CD4-positive, alpha-beta T cell treated with Interferon gamma for 1 hour (primary cell): ENCODE measurements around the gene BTBD2.

Source experiments
- DNase-seq: peaks from one replicate; pipeline ENCODE4 v3.0.0-alpha.2; 2020

The BTBD2 gene

DNA sequence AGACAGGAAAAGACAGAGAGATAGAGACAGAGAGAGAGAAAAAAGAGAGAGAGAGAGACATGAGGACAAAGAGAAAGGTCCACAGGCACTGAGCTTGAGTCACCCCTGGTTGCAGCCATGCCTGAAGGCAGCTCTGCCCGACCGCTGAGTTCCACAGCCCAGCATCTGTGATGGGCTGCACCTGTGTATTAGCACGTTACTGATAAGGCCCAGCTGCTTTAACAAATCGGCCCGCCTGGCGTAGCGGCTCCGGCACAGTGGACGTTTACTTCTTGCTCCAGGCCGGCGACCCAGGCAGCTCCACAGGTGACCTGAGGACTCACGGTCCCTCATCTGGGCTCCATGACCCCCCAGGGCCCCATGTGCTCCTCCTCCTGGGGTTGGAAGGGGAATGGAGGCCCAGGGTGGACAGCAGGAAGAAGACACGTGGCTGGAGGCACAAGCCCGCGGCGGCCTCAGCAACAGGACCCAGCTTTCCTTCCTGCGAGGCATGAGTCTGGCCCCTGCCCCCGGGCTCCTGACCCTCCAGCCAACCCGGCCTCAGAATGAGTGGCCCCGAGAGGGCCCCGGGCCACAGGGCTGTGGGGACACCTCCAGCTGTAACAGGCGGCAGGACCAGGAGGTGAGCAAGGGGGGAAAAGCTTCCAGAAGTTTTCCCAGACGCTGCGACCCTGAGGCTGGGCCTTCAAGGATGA lies 78.5 kb downstream of the BTBD2 start:
- DNase-seq = no peak

- DNase-seq = no peak
Observed at GRCh38 chr19:1936430-1936829, 79.1 kb downstream of the BTBD2 start.

DNA sequence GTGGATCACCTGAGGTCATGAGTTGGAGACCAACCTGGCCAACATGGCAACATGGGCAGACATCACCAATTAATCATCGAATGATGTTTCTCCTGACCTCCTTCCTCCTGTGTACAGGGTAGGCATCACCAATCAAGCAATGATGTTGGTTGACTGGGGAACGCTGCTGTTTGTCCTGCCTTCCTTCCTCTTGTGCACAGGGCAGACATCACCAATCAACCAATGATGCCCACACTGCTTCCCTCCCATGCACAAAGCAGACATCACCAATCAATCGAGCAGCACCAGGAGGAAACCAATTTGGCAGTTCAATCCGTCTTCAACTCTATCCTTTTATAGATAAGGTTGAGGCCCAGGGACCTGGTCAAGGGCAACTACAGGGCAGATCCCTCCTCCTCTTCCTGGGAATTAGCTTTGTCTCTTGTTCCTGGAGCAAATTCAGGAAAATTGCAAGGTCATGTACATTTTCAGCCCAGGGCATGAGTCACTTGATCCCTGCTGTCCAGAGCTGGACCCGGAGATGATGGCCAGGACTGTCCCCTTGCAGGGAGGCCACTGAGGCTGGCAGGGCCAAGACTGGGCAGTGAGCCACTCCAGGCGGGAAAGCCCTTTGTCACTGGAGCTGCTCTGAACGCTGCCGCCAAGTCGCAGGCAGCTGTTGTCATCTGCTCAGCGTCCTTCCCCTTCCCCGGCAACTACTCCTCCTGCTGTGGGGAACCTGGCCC lies 79.9 kb downstream of the BTBD2 start:
- DNase-seq = peak; percentile 51
